ENCODE data around the gene ZIC3. TPM values are rescaled to one million over a fixed set of nuclear protein-coding genes. Genes with fewer than 3 reads are reported as not detected.
"Not testable (repeated sequence)": the region's sequence is repeated elsewhere in the genome, so short reads cannot be mapped to it uniquely, and the experiment has no call there.

ZIC3 gene
- total RNA-seq, result not detected

DNA sequence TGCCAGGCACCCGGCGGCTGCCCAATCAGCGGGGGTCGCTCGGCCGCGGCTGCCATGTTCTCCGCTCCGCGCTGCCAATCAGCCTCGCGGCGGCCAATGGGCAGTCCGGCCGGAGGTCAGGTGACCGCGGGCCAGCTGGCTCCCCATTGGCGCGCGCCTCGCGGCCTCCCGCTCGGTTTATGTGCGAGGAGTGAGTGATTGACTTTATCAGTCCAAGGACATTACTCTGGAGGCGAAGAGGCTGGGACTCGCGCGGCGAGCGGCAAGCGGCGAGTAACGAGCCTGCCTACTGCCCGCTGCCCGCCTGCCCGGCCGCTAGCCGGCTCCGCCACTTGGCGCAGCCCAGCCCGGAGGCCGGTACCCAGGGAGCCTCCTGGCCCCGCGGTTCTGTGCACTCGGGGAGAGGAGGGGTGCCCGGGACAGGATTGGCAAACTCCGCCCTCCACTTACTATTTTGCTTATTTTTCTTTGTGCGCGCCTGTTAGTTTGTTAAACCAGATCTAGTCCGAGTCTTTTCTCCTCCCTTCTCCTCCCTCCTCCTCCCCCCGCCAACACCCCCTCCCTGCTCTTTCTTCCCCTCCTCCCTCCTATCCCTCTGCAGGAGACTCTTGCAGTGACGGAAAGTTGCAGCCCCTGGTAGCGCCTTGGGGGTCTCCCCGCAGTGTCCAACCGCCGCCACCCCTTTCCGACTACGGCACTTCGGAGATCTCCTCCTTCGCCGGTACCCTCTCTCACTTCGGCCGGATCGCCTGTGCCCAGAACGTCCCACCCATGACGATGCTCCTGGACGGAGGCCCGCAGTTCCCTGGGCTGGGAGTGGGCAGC is at the start of gene ZIC3:
ZIC3 (plus strand) TSS at position 207 of the 825 bp plus-strand sequence; CDS start at position 772, 565 bp downstream.
- ChIA-PET CTCF (no interaction called here), POLR2A (no interaction called here)
- peaks cover 2% of the 10 kb centered on the region for H3K36me3 Mint-ChIP-seq (ENCODE audit: low read depth)
- peaks cover 6% of the 10 kb centered on the region for H3K4me1 Mint-ChIP-seq
- no peak for DNase-seq
- peaks cover 68% of the 10 kb centered on the region for H3K27me3 Mint-ChIP-seq
- H3K9me3 Mint-ChIP-seq, result peaks cover 3% of the 10 kb centered on the region
- peak within 1 kb of the TSS; percentile 71 for H3K27ac Mint-ChIP-seq
- peak within 1 kb of the TSS; percentile 60 for H3K4me3 Mint-ChIP-seq

DNA sequence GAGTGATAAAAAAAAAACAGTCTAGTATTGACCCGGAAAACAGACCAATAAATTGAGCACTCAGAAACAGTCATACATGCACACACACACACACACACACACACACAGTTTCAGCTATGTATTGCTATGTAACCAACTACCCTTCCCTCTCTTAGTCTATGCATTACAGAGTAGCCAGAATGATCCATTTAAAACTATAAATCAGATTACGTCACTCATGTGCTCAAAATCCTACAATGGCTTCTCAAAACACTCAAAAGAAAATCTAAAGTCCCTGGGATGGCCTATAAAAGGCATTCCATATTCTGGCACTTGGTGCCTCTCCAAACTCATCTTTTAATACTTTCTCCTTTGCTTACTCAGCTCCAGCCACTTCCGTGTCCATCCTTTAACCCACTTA is 46.5 kb upstream of the ZIC3 start:
- H3K27ac Mint-ChIP-seq, result no peak overlapping the region
- H3K27me3 Mint-ChIP-seq, result peaks cover under 1% of the 10 kb centered on the region
- H3K36me3 Mint-ChIP-seq (ENCODE audit: low read depth), result no peaks in the 10 kb centered on the region
- CTCF ChIA-PET, result interaction anchor here (0.6 kb wide), 1 partner anchor 65 kb away, joined by 3 read pairs; no protein-coding TSS in a partner anchor
- DNase-seq, result no peak
- H3K4me3 Mint-ChIP-seq, result no peak overlapping the region
- no peaks in the 10 kb centered on the region for H3K4me1 Mint-ChIP-seq
- POLR2A ChIA-PET, result no interaction called here
- H3K9me3 Mint-ChIP-seq, result no peaks in the 10 kb centered on the region

DNA sequence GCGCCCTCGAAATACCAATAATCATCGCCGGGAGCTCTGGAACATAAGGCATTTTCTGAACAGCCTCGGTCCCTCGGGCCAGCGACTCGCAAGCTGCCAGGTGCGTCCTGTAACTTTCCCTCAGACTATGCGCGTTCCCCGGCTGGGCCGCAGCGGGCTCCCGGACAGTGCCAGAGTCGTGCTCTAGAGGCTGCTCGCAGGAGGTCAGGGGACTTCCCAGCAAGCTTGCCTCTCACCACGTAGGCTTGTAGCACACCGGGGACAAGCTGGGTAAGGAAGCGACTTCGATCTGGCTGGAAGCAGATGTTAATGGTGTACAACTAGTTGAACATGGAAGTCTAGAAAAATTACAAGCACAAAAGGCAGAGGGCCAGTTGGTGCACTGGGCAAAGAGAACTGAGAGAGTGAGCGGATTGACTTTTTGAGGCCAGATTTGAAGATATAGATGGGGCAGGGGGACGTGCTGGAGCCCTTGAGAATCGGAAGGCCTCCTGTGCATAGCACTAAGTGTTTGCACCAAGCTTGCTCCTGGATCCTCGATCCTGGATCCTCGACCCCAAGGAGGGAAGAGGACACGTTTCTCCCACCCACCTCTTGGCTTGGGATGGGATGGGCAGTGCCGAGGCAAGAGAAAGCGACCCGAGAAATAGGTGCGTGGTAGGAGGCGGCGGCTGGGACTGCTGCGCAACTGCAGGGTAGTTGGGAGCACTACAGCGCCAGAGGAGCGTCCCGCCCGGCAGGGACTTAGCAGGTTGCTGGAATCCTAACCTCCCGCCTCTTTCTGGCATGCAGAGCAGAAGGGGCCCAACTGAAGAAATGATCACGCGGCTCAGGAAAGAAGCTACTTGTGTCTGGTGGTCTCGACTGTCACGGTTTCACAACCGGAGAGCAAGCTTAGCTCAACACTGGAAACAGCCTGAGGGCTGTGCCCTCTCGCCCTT is 19.9 kb upstream of the ZIC3 start:
- Mint-ChIP-seq H3K27me3 (peaks cover 54% of the 10 kb centered on the region), H3K4me3 (no peak overlapping the region), H3K36me3 (ENCODE audit: low read depth) (no peaks in the 10 kb centered on the region), H3K4me1 (no peaks in the 10 kb centered on the region), H3K27ac (peak overlapping the region; percentile 41), H3K9me3 (no peaks in the 10 kb centered on the region)
- ChIA-PET CTCF (interaction anchor here (1.0 kb wide), 1 partner anchor 22 kb away, joined by 4 read pairs; no protein-coding TSS in a partner anchor), POLR2A (no interaction called here)
- DNase-seq, result no peak

DNA sequence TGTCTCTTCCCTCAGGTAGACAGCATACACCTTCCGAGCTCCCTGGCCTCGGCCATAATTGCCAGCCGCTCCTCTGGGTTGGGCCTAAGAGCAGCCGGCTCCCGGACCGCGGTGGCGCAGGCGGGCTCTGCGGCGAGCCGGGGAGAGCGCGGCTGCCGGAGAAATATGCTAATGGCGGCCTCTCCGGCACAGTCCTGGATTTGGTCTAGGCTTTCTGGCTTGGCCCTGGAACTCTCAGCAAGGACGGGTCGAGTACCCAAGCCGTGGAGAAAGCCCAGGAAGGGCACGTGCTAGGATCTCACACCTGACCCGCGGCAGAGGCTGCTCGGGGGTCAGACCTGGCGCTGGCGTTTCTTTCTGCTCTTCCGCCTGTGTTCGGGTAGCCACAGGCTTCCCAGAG is 18.6 kb upstream of the ZIC3 start:
- DNase-seq, result no peak
- H3K4me1 Mint-ChIP-seq, result no peaks in the 10 kb centered on the region
- H3K27me3 Mint-ChIP-seq, result peaks cover 60% of the 10 kb centered on the region
- H3K9me3 Mint-ChIP-seq, result no peaks in the 10 kb centered on the region
- POLR2A ChIA-PET, result no interaction called here
- CTCF ChIA-PET, result no interaction called here
- no peak overlapping the region for H3K4me3 Mint-ChIP-seq
- H3K36me3 Mint-ChIP-seq (ENCODE audit: low read depth), result no peaks in the 10 kb centered on the region
- no peak overlapping the region for H3K27ac Mint-ChIP-seq

DNA sequence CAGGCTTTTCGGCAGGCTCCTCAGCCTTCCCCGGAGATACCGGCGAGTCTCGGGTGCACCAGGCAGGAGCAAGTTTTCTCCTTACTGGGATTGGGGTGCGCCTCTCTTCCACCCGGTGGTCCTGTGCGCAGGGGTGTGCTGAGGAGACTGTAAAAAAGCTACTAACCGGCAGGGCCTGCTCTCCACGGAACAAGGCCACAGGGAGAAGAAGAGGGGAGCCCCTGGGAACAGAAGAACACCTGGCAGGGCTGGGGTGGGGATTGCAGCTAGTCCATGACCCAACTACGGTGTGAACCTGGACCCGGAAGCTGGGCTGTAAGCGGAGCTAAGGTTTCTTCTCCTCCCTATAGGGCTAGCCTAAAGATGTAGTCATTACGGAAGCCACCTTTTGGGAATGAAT is 17.7 kb upstream of the ZIC3 start:
- H3K4me1 Mint-ChIP-seq, result no peaks in the 10 kb centered on the region
- ChIA-PET CTCF (no interaction called here), POLR2A (interaction anchor here (0.7 kb wide), 1 partner anchor 293 kb away, joined by 3 read pairs; no protein-coding TSS in a partner anchor)
- peak overlapping the region; percentile 27 for H3K4me3 Mint-ChIP-seq
- H3K36me3 Mint-ChIP-seq (ENCODE audit: low read depth), result no peaks in the 10 kb centered on the region
- no peaks in the 10 kb centered on the region for H3K9me3 Mint-ChIP-seq
- no peak overlapping the region for H3K27ac Mint-ChIP-seq
- peaks cover 62% of the 10 kb centered on the region for H3K27me3 Mint-ChIP-seq
- no peak for DNase-seq

DNA sequence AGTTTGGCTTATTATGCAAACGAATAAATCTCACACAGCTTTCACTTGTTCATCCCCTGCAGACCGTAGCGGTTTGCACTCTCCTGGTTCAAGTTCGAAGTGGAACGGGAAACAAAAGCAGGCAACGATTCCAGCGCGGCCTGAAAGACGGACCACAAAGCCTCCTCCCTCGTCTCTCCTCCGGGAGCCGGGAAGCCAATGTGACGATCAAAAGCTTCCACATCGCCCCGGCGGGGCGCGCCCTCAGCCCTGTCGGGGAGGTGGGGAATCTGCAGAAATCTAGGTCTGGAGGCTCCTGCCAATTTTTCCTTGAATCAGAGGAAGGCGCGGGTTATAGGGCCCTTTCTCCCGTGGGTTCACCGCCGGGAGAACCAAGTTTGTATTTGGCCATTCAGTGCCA is 16.9 kb upstream of the ZIC3 start:
- CTCF ChIA-PET, result no interaction called here

DNA sequence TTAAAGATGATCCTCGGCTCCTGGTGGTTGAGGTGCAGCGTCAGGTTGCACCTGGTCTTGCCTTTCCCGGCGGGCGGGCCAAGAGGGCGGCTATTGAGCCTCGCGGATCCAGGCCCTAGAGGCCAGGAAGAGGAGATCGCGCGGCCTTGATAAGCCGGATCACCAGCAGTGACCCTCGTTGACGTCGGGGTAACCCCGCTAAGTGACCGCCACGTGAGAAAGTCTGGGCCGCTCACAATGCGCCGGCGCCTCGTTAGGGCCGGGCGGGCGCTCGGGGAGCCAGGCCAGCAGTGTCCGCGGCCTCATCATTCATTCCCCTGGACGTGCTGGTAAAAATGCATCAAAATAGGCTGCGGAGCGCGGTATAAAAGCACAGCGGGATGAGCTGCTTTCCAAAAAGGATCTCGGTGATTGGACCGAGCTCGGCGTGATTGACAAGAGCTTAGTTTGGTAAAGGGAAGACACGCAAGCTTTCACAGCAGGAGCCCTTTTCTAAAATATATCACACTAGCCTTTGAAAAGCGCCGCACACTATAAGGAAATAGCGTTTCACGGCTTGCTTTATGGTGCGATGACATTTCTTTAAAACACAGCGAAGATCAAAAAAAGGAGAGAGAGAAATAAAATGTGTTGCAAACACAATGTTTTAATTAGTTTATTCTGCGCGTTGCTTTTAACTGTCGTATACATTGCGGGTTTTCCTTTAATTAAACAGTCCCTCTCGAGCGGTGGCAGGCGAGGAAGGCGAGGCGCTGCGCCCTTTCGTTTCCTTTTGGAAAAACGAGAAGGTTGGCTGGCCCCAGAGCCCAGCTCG is 15.9 kb upstream of the ZIC3 start:
- no peaks in the 10 kb centered on the region for H3K9me3 Mint-ChIP-seq
- DNase-seq, result no peak
- H3K36me3 Mint-ChIP-seq (ENCODE audit: low read depth), result no peaks in the 10 kb centered on the region
- no peak overlapping the region for H3K4me3 Mint-ChIP-seq
- no peaks in the 10 kb centered on the region for H3K4me1 Mint-ChIP-seq
- CTCF ChIA-PET, result no interaction called here
- POLR2A ChIA-PET, result no interaction called here
- H3K27me3 Mint-ChIP-seq, result peaks cover 55% of the 10 kb centered on the region
- H3K27ac Mint-ChIP-seq, result no peak overlapping the region

More for the DNA sequence above, 16.9 kb upstream of the ZIC3 start:
- Mint-ChIP-seq H3K4me1 (no peaks in the 10 kb centered on the region), H3K27me3 (peaks cover 62% of the 10 kb centered on the region), H3K36me3 (ENCODE audit: low read depth) (no peaks in the 10 kb centered on the region), H3K27ac (no peak overlapping the region), H3K9me3 (no peaks in the 10 kb centered on the region), H3K4me3 (no peak overlapping the region)
- no peak for DNase-seq
- POLR2A ChIA-PET, result no interaction called here

DNA sequence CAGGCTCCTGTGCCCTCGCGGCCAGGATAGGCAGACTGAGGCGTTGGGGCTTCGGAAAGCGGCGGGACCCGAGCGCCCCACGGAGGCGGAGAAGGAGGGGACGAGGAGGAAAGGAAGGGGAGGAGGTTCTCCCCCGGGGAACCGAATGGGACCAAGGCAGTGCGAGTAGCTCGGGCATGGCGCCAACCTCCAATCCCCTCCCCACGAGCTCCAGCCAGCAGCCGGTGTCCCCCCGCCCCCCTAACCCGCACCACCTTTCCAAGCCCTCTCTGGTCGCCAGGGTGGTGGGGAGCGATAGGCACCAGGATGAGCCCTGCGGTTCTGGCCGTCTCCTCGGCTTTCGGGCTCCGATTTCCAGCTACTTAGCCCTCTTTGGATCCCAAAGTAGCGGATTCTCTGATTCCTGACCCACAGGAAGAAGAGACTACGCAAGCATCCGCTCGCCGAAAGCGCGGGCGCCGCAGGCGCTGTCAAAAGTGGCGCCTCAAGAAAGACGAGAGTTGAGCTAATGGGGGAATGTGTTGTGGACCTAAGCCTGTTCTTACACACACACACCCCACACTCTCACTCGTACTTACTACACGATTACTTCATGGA is 15.2 kb upstream of the ZIC3 start:
- Mint-ChIP-seq H3K9me3 (no peaks in the 10 kb centered on the region), H3K4me1 (no peaks in the 10 kb centered on the region), H3K36me3 (ENCODE audit: low read depth) (no peaks in the 10 kb centered on the region), H3K27ac (no peak overlapping the region), H3K27me3 (peaks cover 48% of the 10 kb centered on the region), H3K4me3 (no peak overlapping the region)
- POLR2A ChIA-PET, result no interaction called here
- no peak for DNase-seq
- CTCF ChIA-PET, result no interaction called here

DNA sequence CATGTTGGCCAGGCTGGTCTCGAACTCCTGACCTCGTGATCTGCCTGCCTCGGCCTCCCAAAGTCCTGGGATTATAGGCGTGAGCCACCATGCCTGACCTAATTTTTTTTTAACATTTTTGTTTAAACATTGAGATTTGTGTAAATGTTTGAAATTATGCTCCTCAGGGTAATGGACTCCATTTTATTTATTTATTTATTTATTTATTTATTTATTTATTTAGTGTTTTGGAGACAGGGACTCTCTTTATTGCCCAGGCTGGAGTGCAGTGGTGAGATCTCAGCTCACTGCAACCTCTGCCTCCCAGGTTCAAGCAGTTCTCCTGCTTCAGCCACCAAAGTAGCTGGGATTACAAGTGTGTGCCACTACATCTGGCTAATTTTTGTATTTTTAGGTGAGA is 13.8 kb upstream of the ZIC3 start:
- H3K9me3 Mint-ChIP-seq; CTCF ChIA-PET; H3K27ac Mint-ChIP-seq; H3K36me3 Mint-ChIP-seq (ENCODE audit: low read depth); POLR2A ChIA-PET; DNase-seq; H3K4me3 Mint-ChIP-seq; H3K4me1 Mint-ChIP-seq: not testable (repeated sequence)
- peaks cover 37% of the 10 kb centered on the region for H3K27me3 Mint-ChIP-seq

DNA sequence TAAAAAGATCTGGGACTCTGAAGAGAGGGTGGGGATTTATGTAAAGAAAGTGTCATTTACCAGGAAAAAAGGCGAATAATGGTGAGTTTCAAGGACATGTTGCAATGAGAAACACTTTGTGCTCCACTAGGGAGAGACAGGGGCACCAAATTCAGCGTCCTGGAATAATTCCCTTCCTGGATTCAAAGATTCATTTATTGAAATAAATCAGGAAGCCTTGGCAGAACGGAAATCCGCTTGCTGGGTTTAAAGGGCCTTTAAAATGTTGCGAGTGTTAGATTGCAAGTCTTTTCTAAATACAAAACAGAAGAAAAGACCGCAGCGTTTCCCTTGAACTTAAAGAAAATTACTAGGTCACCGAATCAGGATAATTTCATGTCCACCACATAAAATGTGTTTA is 3.8 kb upstream of the ZIC3 start:
- H3K4me1 Mint-ChIP-seq, result peaks cover 4% of the 10 kb centered on the region
- DNase-seq, result no peak
- ChIA-PET POLR2A (no interaction called here), CTCF (no interaction called here)
- H3K36me3 Mint-ChIP-seq (ENCODE audit: low read depth), result no peaks in the 10 kb centered on the region
- H3K27me3 Mint-ChIP-seq, result peaks cover 37% of the 10 kb centered on the region
- peaks cover 3% of the 10 kb centered on the region for H3K9me3 Mint-ChIP-seq
- H3K27ac Mint-ChIP-seq, result no peak overlapping the region
- H3K4me3 Mint-ChIP-seq, result no peak overlapping the region

DNA sequence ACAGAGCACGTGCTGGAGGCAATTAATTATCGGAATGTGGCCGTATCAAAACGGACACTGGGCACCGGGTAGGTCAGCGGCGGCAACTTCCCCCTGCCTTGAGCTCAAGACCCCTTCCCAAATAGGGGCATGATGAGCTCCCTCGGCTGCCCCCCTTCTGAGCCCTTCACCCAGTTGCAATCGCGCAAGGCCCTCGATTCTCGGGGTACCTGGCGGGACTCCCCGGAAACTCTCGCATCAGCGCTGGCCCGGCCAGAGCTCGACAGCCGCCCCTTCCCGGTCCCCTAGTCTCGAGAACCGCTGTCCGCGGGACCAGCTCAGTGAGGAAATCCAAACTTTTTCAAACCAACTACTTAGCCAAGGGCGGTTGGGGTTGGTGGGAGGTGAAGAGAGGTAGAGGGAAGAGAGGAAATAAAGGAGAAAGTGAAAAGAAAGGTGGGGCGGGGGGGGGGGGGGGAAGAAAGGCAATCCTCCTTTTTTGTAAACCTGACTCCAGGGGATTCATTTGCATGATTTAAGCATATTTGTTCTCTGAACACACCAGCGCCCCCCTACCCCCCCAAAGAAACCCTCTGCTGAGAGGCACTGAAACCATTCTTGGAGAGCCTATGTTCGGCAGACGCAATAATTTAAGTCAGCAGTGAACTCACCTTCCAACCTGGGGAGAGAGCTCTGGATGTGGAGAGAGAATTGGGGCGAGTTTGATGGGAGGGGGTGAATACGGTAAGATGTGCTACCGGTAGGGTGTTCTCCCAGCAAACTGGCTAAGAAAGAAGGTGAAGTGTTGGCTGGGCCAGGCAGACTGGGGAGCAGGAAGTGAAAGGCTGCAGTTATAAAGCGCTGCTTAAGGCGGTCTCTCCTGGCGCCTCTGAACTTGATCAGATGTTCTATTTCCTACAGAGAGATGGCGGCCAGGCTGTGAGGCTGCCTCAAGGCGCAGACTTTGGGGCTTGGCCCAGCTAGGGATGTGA is 2.0 kb upstream of the ZIC3 start:
- CTCF ChIA-PET, result no interaction called here
- DNase-seq, result no peak
- Mint-ChIP-seq H3K4me1 (peaks cover 6% of the 10 kb centered on the region), H3K9me3 (peaks cover 3% of the 10 kb centered on the region), H3K36me3 (ENCODE audit: low read depth) (peaks cover 2% of the 10 kb centered on the region), H3K27me3 (peaks cover 50% of the 10 kb centered on the region), H3K27ac (no peak overlapping the region), H3K4me3 (no peak overlapping the region)
- POLR2A ChIA-PET, result no interaction called here

All from activated CD4-positive, alpha-beta T cell treated with anti-CD3 and anti-CD28 coated beads, Interleukin-2, amount 10 ng/mL, durations not matched to agents 7 days and 5 days (primary cell).